MM.1S (cell line): ENCODE measurements around the gene DENND2D.

Source experiments
- CTCF ChIP-seq: fragments of 300-600 bp; sonication (generic); IDR thresholded peaks from 2 replicates; pipeline ENCODE4 v1.5.1; 2016; ENCODE audit warnings: antibody characterized with exemption, low read length, mixed read lengths
- EZH2 ChIP-seq: fragments of 300-600 bp; sonication (generic); optimal IDR thresholded peaks from 2 replicates; pipeline ENCODE3; 2017; ENCODE audit warnings: low read depth, mild to moderate bottlenecking, antibody characterized with exemption, low read length, mixed read lengths
- EZH2phosphoT487 ChIP-seq: fragments of 300-600 bp; sonication (generic); IDR thresholded peaks from 2 replicates; pipeline ENCODE4 v1.6.1; 2018; ENCODE audit warnings: antibody characterized with exemption, low read length

- no peak for TF ChIP-seq CTCF
- no peak for TF ChIP-seq EZH2
- no peak for TF ChIP-seq EZH2phosphoT487
These were observed 20.4 kb downstream of the DENND2D start for GRCh38 chr1:111179968-111180533.
